Smooth muscle cell of trachea (primary cell): ENCODE measurements around the gene ADH1B. TPM values are rescaled to one million over a fixed set of nuclear protein-coding genes. Genes with fewer than 3 reads are reported as not detected.

ENCODE experiments used
- total RNA-seq: library from RNA; depleted of rRNA; stranded (reverse); fragments of >200 nt; gene quantifications from 2 replicates; pipeline ENCODE4 v1.2.1, GENCODE V29; 2014

ADH1B gene
- 281 and 965 TPM in 2 replicates for total RNA-seq

DNA sequence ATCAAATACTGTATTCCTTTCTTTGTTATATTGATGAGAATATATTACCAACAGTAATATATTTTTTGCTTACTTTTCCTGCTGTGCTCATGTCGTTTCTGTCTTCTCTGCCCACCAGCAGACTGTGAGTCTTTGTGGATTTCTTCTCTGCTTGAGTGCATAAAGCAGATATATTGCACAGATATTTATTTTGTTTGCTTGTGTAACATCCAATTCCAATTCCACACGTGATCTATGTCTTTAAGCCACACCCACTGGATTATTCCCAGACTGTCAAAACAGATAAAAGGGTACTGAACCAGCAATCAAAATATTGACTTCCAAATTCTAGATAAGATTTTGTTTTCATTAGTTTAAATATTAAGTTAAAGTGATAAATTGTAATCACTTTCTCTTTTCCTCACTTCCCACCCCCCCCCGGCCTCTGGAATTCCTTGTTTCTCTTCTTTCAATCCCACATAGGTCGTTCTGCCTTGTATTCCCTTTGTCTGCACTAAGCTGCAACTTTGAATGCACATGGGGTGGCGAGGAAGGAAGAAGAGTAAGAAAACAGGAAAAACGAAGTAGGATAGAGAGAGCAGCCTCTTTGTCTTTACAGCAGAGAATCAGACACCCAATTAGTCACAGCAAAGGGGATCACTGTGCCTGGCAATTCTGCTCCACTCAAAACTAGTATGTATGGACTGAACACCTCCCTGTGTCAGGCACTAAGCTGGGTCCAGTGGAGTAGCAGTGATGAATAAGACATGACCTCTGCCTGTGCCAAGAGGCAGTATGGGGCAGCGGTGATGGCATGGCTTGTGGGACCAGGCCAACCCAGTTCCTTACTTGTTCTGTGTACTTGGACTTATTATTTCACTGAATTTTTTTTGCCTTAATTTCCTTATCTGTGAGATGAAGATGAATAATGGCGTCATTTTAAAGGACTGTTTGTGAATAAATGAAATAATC lies at the start of gene ADH1B:
TSS of gene ADH1B (minus strand) at position 161 of the 951 bp plus-strand sequence. CDS start at position 91, 70 bp downstream.

DNA sequence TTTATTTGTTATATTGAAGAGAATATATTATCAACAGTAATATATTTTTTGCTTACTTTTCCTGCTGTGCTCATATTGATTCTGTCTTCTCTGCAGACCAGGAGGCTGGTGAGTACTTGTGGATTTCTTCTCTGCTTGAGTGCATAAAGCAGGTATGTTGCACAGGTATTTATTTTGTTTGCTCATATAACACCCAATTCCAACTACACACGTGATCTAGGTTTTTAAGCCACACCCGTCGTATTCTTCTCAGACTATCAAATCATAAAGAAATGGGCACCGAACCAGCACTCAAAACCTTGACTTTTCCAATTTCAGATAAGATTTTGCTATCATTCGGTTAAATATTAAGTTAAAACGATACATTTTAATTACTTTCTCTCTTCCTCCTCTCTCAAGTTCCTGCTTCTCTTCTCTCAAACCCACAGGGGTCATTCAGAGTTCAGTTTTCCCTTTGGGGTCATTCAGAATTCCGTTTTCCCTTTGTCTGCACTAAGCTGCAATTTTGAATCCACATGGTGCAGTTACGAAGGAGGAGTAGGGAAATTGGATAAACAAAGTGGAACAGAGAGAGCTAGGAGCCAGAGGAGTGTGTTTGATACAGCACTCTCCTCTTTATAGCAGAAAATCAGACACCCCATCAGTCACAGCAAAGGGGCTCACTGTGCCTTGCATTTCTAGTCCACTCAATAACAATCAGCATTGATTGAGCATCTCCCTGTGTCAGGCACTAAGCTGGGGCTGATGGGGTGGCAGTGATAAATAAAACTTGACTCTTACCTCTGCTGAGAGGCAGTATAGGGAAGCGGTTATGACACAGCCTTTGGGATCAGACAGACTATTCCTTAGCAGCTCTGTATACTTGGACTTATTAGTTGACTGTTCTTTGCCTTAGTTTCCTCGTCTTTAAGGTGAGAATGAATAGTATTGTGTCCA lies 31.7 kb upstream of the ADH1B start, which contains the start of gene ADH1C:
TSS of gene ADH1C (minus strand) at position 145 of the 936 bp plus-strand sequence. CDS start at position 74, 71 bp downstream.

DNA sequence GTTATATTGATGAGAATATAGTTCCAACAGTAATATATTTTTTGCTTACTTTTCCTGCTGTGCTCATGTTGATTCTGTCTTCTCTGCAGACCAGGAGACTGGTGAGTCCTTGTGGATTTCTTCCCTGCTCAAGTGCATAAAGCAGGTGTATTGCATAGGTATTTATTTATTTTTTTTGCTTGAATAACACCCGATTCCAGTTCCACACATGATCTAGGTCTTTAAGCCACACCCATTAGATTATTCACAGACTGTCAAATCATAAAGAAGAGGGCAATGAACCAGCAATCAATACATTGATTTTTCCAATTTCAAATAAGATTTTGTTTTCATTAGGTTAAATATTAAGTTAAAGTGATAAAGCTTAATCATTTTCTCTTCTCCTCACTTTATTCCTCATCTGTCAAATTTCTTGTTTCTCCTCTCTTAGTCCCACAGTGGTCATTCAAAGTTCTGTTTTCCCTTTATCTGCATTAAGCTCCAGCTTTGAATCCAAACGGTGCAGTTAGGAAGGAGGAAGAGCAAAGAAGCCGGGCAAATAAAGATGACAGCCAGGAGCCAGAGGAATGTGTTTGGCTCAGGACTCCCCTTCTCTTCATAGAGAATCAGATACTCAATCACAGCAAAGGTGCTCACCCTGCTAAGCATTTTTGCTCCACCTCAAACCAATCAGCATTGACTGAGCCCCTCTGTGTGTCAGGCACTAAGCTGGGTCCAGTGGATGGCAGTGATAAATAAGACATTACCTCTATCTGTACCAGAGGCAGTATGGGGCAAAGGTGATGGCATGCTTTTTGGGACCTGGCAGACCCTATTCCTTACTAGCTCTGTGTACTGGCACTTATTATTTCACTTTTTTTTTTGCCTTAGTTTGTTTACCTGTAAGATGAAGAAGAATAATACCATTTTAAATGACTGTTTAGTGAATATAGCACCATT lies 30.1 kb downstream of the ADH1B start, which contains the start of gene ADH1A:
TSS of gene ADH1A (minus strand) at position 138 of the 939 bp plus-strand sequence. CDS start at position 67, 71 bp downstream.

Other genes starting within 250 kb of the ADH1B start
- gene ADH5, start 232.6 kb downstream of the ADH1B start, total RNA-seq: 337 and 478 TPM in 2 replicates
- gene ADH4, start 177.1 kb downstream of the ADH1B start, total RNA-seq: not detected in 2 replicates
- gene ADH6, start 102.2 kb downstream of the ADH1B start, total RNA-seq: 0.33 TPM in 1 of 2 replicates, not detected in the other
- not detected in 2 replicates for gene ADH1A, start 30.4 kb downstream of the ADH1B start, total RNA-seq
- gene ADH1C, start 31.3 kb upstream of the ADH1B start, total RNA-seq: 2.3 and 5.5 TPM in 2 replicates
- 0.83 and 2.0 TPM in 2 replicates for gene ADH7, start 113.9 kb upstream of the ADH1B start, total RNA-seq
- not detected in 2 replicates for gene C4orf17, start 189.6 kb upstream of the ADH1B start, total RNA-seq
- gene TRMT10A, start 242.6 kb upstream of the ADH1B start, total RNA-seq: 5.5 and 14.3 TPM in 2 replicates